ENCODE data around the gene NAA40.

DNA sequence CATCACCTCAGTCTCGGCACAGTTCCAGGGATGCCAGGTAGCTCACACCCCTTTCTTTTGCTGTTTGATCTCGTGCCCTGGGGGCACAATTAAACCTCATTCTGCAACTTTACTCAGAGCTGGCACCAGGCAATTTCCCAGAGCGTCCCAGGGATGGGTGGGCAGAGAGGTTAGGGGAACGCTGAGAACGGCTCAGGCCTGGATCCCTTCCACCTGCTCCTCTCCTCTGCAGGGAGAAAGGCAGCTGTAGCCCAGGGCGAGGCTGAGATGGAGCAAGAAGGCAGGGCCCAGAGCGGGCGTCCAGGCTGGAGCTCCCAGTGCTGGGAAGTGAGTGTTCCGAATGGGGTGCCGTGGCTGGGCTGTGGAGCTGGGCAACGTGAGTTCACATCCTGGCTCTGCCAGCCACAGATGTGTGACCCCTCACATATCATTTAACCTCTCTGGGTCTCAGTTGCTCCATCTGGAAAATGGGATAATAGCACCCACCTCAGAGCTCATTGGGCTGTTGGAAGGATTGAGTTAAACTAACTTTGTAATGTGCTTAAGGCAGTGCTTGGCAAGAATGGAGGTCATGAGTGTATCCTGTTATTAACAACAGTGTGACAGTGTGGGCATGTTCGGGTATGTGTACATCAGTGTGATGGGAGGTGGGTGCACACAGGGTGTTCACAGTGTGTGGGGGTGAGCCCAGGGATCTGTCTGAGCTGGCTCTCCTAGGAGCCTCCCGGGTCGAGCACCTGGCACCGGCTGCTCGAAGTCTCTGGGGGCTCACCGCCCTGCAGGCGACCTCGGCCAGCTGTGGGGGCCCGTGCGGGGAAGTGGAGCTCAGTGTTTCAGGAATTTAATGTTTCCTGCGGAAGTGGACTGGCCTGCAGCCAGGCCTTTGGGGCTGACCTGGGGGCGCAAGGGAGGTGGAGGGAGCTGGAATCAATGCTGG lies 63.0 kb downstream of the NAA40 start:
- TF ChIP-seq, protein P1, sequence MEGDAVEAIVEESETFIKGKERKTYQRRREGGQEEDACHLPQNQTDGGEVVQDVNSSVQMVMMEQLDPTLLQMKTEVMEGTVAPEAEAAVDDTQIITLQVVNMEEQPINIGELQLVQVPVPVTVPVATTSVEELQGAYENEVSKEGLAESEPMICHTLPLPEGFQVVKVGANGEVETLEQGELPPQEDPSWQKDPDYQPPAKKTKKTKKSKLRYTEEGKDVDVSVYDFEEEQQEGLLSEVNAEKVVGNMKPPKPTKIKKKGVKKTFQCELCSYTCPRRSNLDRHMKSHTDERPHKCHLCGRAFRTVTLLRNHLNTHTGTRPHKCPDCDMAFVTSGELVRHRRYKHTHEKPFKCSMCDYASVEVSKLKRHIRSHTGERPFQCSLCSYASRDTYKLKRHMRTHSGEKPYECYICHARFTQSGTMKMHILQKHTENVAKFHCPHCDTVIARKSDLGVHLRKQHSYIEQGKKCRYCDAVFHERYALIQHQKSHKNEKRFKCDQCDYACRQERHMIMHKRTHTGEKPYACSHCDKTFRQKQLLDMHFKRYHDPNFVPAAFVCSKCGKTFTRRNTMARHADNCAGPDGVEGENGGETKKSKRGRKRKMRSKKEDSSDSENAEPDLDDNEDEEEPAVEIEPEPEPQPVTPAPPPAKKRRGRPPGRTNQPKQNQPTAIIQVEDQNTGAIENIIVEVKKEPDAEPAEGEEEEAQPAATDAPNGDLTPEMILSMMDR (IDR thresholded peaks at IDR 0.05): no peak
- TF ChIP-seq POLR2AphosphoS5 (IDR thresholded peaks at IDR 0.05) (no peak), POLR2A (IDR thresholded peaks at IDR 0.05) (no peak)
